HL-60 (cell line): ENCODE results near the gene TMEM234.

Experiments
- DNase-seq, 2 experiments: peaks; one replicate each; pipeline ENCODE4 v3.0.0-alpha.2; 2010 to 2020; ENCODE audit warnings: low read depth in 1 of 2, low spot score in 1 of 2
- H3K27ac ChIP-seq: fragments of 250-450 bp; sonication (Bioruptor Pico); replicated peaks from 2 replicates; pipeline ENCODE4 v1.5.1; 2020; ENCODE audit warnings: mild to moderate bottlenecking, moderate library complexity
- H3K27me3 ChIP-seq: fragments of 250-450 bp; sonication (Bioruptor Pico); 2 replicates; pipeline ENCODE4 v1.5.1; 2021; ENCODE audit warnings: mild to moderate bottlenecking, moderate library complexity; ENCODE audit not compliant: insufficient read depth, poor library complexity, severe bottlenecking
- H3K4me3 ChIP-seq: replicated peaks from 2 replicates; pipeline ENCODE4 v1.5.1; 2011; ENCODE audit warnings: mild to moderate bottlenecking, control low read depth, low read length; ENCODE audit not compliant: insufficient read depth
- CTCF ChIP-seq: IDR thresholded peaks from one replicate; pipeline ENCODE4 v1.5.1; 2011; ENCODE audit warnings: low read length, control low read depth, inconsistent platforms; ENCODE audit not compliant: insufficient read depth
- GABPA ChIP-seq: IDR thresholded peaks from 2 replicates; pipeline ENCODE4 v1.6.1; 2012; ENCODE audit warnings: low read depth
- POLR2AphosphoS5 ChIP-seq: IDR thresholded peaks from 2 replicates; pipeline ENCODE4 v1.6.1; 2012; ENCODE audit warnings: low read depth
- REST ChIP-seq: IDR thresholded peaks from 2 replicates; pipeline ENCODE4 v1.6.1; 2012; ENCODE audit warnings: low read depth; ENCODE audit not compliant: insufficient replicate concordance
- SPI1 ChIP-seq: IDR thresholded peaks from 2 replicates; pipeline ENCODE4 v1.6.1; 2012; ENCODE audit warnings: low read depth, mild to moderate bottlenecking, borderline replicate concordance

TMEM234 gene

DNA sequence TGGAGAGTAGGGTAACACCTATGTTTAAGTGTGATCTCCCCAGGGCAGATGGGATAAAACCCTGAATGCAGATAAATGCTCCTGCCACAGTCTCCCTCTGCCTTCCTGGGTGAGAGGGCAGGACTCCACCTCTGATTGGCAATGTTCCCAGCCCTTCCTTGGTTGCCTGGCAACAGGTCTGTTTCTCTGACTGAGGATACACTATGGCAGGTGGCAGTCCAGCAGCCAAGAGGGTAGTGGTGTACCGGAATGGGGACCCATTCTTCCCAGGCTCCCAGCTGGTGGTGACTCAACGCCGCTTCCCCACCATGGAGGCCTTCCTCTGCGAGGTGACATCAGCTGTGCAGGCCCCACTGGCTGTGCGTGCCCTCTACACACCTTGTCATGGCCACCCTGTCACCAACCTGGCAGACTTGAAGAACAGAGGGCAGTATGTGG is 13.2 kb downstream of the TMEM234 start, which contains the start of gene DCDC2B:
TSS of gene DCDC2B (plus strand) at position 199 of the 438 bp plus-strand sequence. CDS start at position 204, 5 bp downstream.
- DNase-seq = peak in 1 of 2 experiments; percentile 14
- TF ChIP-seq GABPA (no peak), REST (no peak), CTCF (no peak), SPI1 (no peak), POLR2AphosphoS5 (no peak)
- Histone ChIP-seq H3K4me3 (no peak within 1 kb of the TSS), H3K27ac (no peak within 1 kb of the TSS), H3K27me3 (no peaks in the 10 kb centered on the region)

GRCh38 chr1:32208469-32208868 is 13.7 kb downstream of the TMEM234 start:
- TF ChIP-seq GABPA = no peak
- no peak for TF ChIP-seq CTCF
- TF ChIP-seq REST = no peak
- TF ChIP-seq POLR2AphosphoS5 = no peak; the same call in 1 of the 2 replicates
- TF ChIP-seq SPI1 = no peak
- Histone ChIP-seq H3K27ac (no peak overlapping the region), H3K4me3 (no peak overlapping the region), H3K27me3 (no peaks in the 10 kb centered on the region)
- no peak for DNase-seq

DNA sequence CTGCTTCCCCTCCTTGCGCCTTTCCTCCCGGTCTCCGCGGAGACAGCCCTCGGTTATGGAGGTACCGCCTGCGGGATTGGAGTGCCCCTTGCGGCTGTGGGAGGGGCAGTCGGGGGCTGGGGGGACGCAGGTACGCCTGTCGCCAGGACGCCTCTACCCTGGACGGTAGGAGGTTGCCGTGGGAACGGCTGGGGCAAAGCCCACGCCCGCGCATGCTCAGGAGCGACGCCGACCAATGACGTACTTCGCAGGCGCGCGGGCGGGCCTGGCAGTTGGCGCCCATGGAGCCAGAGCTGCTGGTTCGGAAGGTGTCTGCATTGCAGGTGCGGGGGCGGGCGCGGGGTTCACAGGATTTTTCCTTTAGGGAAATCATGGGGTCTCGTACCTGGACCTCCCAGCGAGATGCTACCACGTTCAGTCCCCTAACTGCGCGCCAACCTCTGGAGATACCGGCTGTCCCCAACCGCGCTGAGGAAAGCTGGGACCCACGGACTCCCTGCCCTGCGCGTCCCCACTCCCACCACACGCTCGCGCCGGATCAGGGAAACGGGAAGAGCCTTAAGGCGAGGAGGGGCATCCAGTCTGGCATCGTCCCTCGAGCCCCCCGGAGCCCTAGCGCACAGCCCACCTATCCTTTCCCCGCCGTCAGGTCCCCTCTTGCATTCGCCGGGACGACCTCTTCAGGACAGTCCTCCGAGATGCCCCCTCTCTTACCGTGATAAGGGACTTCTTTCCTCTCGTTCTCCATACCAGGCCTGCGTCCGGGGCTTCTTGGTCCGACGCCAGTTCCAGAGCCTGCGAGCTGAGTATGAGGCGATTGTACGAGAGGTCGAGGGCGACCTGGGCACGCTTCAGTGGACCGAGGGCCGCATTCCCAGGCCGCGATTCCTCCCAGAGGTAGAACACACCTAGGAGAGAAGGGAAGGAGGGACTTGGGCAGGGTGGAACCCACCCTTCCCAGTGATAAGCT is 16.5 kb downstream of the TMEM234 start, which contains the start of gene IQCC:
TSS of gene IQCC (plus strand) at position 271 of the 970 bp plus-strand sequence. CDS start at position 282, 11 bp downstream.
- peak within 1 kb of the TSS; percentile 70 for H3K27ac ChIP-seq
- H3K27me3 ChIP-seq = no peaks in the 10 kb centered on the region
- TF ChIP-seq GABPA (no peak), CTCF (no peak), SPI1 (peak; percentile 4; the same call in 1 of the 2 replicates), POLR2AphosphoS5 (peak; percentile 92), REST (no peak)
- peak; percentile 78 to 82 for DNase-seq
- peak within 1 kb of the TSS; percentile 75 for H3K4me3 ChIP-seq
